ENCODE results near the gene CST7.

DNA sequence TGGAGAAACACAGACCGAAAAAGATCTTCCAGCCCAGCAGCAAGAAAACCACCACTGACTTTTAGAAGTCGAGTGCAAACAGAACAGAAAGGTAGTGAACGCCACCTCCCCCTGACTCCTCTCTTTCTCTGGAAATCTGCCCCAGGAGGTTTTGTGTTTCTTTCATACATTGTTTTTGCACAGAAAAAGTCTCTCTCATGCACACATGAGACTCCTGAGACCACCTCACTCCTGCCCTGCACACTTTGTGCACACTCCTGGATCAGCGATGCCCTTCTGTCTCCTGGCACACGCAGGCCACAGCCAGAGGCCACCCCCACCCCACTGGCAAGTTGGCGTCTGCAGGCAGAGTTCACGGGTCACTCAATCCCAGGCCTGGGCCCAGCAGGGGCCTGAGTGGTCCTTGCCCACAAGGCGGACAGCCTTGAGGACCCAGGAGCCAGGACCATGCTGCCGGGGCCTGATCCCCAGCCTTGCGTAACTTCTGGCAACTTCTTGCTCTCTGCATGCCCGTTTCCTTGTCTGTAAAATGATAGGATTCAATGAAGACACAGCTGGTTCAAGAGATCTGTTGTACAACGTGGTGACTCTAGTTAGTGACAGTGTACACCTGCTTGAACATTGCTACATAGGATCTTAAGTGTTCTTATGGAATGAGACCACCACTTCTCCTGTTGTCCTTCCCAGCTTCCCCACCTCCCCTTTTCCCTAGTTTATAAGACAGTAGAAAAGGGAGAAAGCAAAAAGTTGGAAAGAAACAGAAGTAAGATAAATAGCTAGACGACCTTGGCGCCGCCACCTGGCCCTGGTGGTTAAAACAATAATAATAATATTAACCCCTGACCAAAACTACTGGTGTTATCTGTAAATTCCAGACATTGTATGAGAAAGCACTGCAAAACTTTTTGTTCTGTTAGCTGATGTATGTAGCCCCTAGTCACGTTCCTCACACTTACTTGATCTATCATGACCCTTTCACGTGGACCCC is 30.2 kb upstream of the CST7 start:
- no peak for TF ChIP-seq POLR2A (IDR thresholded peaks at IDR 0.05)
- TF ChIP-seq, protein P1, sequence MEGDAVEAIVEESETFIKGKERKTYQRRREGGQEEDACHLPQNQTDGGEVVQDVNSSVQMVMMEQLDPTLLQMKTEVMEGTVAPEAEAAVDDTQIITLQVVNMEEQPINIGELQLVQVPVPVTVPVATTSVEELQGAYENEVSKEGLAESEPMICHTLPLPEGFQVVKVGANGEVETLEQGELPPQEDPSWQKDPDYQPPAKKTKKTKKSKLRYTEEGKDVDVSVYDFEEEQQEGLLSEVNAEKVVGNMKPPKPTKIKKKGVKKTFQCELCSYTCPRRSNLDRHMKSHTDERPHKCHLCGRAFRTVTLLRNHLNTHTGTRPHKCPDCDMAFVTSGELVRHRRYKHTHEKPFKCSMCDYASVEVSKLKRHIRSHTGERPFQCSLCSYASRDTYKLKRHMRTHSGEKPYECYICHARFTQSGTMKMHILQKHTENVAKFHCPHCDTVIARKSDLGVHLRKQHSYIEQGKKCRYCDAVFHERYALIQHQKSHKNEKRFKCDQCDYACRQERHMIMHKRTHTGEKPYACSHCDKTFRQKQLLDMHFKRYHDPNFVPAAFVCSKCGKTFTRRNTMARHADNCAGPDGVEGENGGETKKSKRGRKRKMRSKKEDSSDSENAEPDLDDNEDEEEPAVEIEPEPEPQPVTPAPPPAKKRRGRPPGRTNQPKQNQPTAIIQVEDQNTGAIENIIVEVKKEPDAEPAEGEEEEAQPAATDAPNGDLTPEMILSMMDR (IDR thresholded peaks at IDR 0.05) = no peak

Measured in right lobe of liver (tissue), 4 donors.